PC-9 (cell line): ENCODE measurements around the gene PKIB. TPM values are rescaled to one million over a fixed set of nuclear protein-coding genes. Genes with fewer than 3 reads are reported as not detected.

Experiments
- BruUV-seq: library from RNA; stranded (reverse); fragments of 400-500 nt; replicated peaks from 2 replicates; lab custom pipeline; 2021; lab: Mats Ljungman, UMichigan
- CTCF ChIA-PET: fragments of 300-600 bp; sonication (Branson Sonifier 250); formaldehyde crosslinking; loops from one replicate; lab custom pipeline; 2022; ENCODE audit warnings: antibody characterized with exemption; lab: Charles Lee
- POLR2A ChIA-PET: fragments of 300-600 bp; sonication (Branson Sonifier 250); formaldehyde crosslinking; loops from one replicate; lab custom pipeline; 2022; ENCODE audit warnings: antibody characterized with exemption; ENCODE audit not compliant: unreplicated experiment; lab: Charles Lee
- DNase-seq, 2 experiments: peaks; one replicate each; pipeline versions ENCODE4 v3.0.0 to v3.0.0-alpha.2; 2015 to 2022; ENCODE audit warnings: mixed read lengths in 1 of 2
- H2AFZ ChIP-seq: fragments of 200-600 bp; sonication (generic); 2 replicates; pipeline ENCODE4 v1.8.1; 2017; ENCODE audit warnings: antibody characterized with exemption
- H3F3A ChIP-seq: fragments of 200-600 bp; sonication (generic); 2 replicates; pipeline ENCODE4 v1.8.1; 2017; ENCODE audit warnings: antibody characterized with exemption, mild to moderate bottlenecking, low read depth; ENCODE audit not compliant: insufficient read depth
- H3K27ac ChIP-seq: fragments of 200-600 bp; sonication (generic); 2 replicates; pipeline ENCODE4 v1.6.1; 2016; ENCODE audit warnings: mixed run types
- H3K27me3 ChIP-seq: fragments of 200-600 bp; sonication (generic); 2 replicates; pipeline ENCODE4 v1.6.1; 2016; ENCODE audit warnings: low read depth, mixed run types; ENCODE audit not compliant: insufficient read depth
- H3K36me3 ChIP-seq: fragments of 200-600 bp; sonication (generic); 2 replicates; pipeline ENCODE4 v1.6.1; 2016; ENCODE audit warnings: low read depth, mixed run types
- H3K4me1 ChIP-seq: fragments of 200-600 bp; sonication (generic); replicated peaks from 2 replicates; pipeline ENCODE4 v1.6.1; 2016; ENCODE audit warnings: mixed run types; ENCODE audit not compliant: insufficient read depth
- H3K4me2 ChIP-seq: fragments of 200-600 bp; sonication (generic); 2 replicates; pipeline ENCODE4 v1.6.1; 2017; ENCODE audit warnings: mixed run types
- H3K4me3 ChIP-seq: fragments of 200-600 bp; sonication (generic); 2 replicates; pipeline ENCODE4 v1.6.1; 2016; ENCODE audit warnings: mixed run types
- H3K79me2 ChIP-seq: fragments of 200-600 bp; sonication (generic); 2 replicates; pipeline ENCODE4 v1.6.1; 2017; ENCODE audit warnings: low read depth, mixed run types
- H3K9me2 ChIP-seq: fragments of 200-600 bp; sonication (generic); 2 replicates; pipeline ENCODE4 v1.8.1; 2017; ENCODE audit warnings: mild to moderate bottlenecking; ENCODE audit not compliant: insufficient read depth
- H3K9me3 ChIP-seq: fragments of 200-600 bp; sonication (generic); 2 replicates; pipeline ENCODE4 v1.8.1; 2016; ENCODE audit warnings: low read depth; ENCODE audit not compliant: insufficient read depth
- H4K20me1 ChIP-seq: fragments of 200-600 bp; sonication (generic); 2 replicates; pipeline ENCODE4 v1.8.1; 2017; ENCODE audit not compliant: insufficient read depth
- CTCF ChIP-seq: fragments of 200-600 bp; sonication (generic); conservative IDR thresholded peaks from 2 replicates; pipeline ENCODE4 v1.6.1; 2017; ENCODE audit warnings: mixed run types, antibody characterized with exemption, mild to moderate bottlenecking, moderate library complexity
- EZH2 ChIP-seq: fragments of 200-600 bp; sonication (generic); IDR thresholded peaks from 2 replicates; pipeline ENCODE4 v1.8.0; 2017; ENCODE audit warnings: antibody characterized with exemption, low read depth
- intact Hi-C: fragments of 100-400 bp; cut with micrococcal nuclease; formaldehyde crosslinking; loops from one replicate; pipeline ENCODE4 v1.10.0; 2022; ENCODE audit not compliant: unreplicated experiment
- total RNA-seq: library from RNA; stranded (reverse); gene quantifications from 2 replicates; pipeline ENCODE4 v1.2.3, GENCODE V29; 2021

PKIB gene
- total RNA-seq, 1 experiment from 2014 or later: 7.0 TPM

- CTCF ChIA-PET: interaction anchor here (0.6 kb wide), 1 partner anchor 533 kb away, joined by 3 read pairs; no protein-coding TSS in a partner anchor
- Histone ChIP-seq H4K20me1 (no peaks in the 10 kb centered on the region), H3K79me2 (no peaks in the 10 kb centered on the region), H3K4me2 (no peak overlapping the region), H2AFZ (no peak overlapping the region), H3K27me3 (no peaks in the 10 kb centered on the region), H3K9me3 (no peaks in the 10 kb centered on the region), H3F3A (no peaks in the 10 kb centered on the region), H3K9me2 (no peaks in the 10 kb centered on the region; the same call in 1 of the 2 replicates), H3K27ac (no peak overlapping the region), H3K4me1 (no peaks in the 10 kb centered on the region), H3K36me3 (no peaks in the 10 kb centered on the region), H3K4me3 (no peak overlapping the region)
- peak; percentile 8 to 25 for DNase-seq
- BruUV-seq: no TSS peak
- POLR2A ChIA-PET: no interaction called here
- intact Hi-C loops: loop anchor here (1.0 kb wide), 2 partner anchors 116 to 234 kb away; partner anchors contain the start of gene PKIB
- TF ChIP-seq EZH2 (no peak), CTCF (peak; percentile 83)
Observed at GRCh38 chr6:122726649-122727048, 116.4 kb downstream of the PKIB start.

GRCh38 chr6:122727244-122727643 lies 117.0 kb downstream of the PKIB start:
- Histone ChIP-seq H3K9me2 (no peaks in the 10 kb centered on the region; the same call in 1 of the 2 replicates), H4K20me1 (no peaks in the 10 kb centered on the region), H3K4me2 (no peak overlapping the region), H3K4me3 (no peak overlapping the region), H3K9me3 (no peaks in the 10 kb centered on the region), H3K27ac (no peak overlapping the region), H3F3A (no peaks in the 10 kb centered on the region), H2AFZ (no peak overlapping the region), H3K27me3 (no peaks in the 10 kb centered on the region), H3K4me1 (no peaks in the 10 kb centered on the region), H3K79me2 (no peaks in the 10 kb centered on the region), H3K36me3 (no peaks in the 10 kb centered on the region)
- TF ChIP-seq EZH2: no peak
- DNase-seq: peak in 1 of 2 experiments; percentile 12
- ChIA-PET CTCF (interaction anchor here (1.5 kb wide), 1 partner anchor 117 kb away, joined by 6 read pairs; the partner anchor contains the start of gene PKIB), POLR2A (no interaction called here)
- BruUV-seq: no TSS peak
- intact Hi-C loops: no loop called here

GRCh38 chr6:122730334-122730733 lies 120.1 kb downstream of the PKIB start:
- CTCF ChIA-PET: interaction anchor here (4.0 kb wide), 1 partner anchor 109 kb away, joined by 18 read pairs; no protein-coding TSS in a partner anchor
- no peak overlapping the region for H2AFZ ChIP-seq
- no TSS peak for BruUV-seq

More at GRCh38 chr6:122730334-122730733, 120.1 kb downstream of the PKIB start:
- no peak for DNase-seq
- Histone ChIP-seq H3K9me2 (no peaks in the 10 kb centered on the region; the same call in 1 of the 2 replicates), H3K27me3 (no peaks in the 10 kb centered on the region), H3K4me1 (no peaks in the 10 kb centered on the region), H3K4me3 (no peak overlapping the region), H3F3A (no peaks in the 10 kb centered on the region), H3K9me3 (no peaks in the 10 kb centered on the region), H3K36me3 (no peaks in the 10 kb centered on the region), H3K27ac (no peak overlapping the region), H4K20me1 (no peaks in the 10 kb centered on the region), H3K4me2 (no peak overlapping the region), H3K79me2 (no peaks in the 10 kb centered on the region)
- intact Hi-C loops: loop anchor here (1.0 to 2.0 kb wide), 3 partner anchors 108 to 650 kb away; no protein-coding TSS in a partner anchor
- POLR2A ChIA-PET: no interaction called here
- TF ChIP-seq EZH2: no peak
- no peak for TF ChIP-seq CTCF
